PC-3 (cell line): Measurements from ENCODE around the gene ENTREP3. TPM values are rescaled to one million over a fixed set of nuclear protein-coding genes. Genes with fewer than 3 reads are reported as not detected.

Source experiments
- ATAC-seq: fragments of 200-7000 bp; cut with Tn5 transposase; 2 replicates; pipeline ENCODE4 v1.9.1; 2020; ENCODE audit warnings: mild to moderate bottlenecking, moderate library complexity
- BruUV-seq: library from RNA; stranded (reverse); fragments of 400-500 nt; replicated peaks from 2 replicates; lab custom pipeline; 2021; lab: Mats Ljungman, UMichigan
- CTCF ChIA-PET: fragments of 300-600 bp; sonication (Branson Sonifier 250); formaldehyde crosslinking; loops from one replicate; lab custom pipeline; 2022; ENCODE audit warnings: antibody characterized with exemption; lab: Charles Lee
- POLR2A ChIA-PET: fragments of 300-600 bp; sonication (Branson Sonifier 250); formaldehyde crosslinking; loops from one replicate; lab custom pipeline; 2022; ENCODE audit warnings: antibody characterized with exemption; ENCODE audit not compliant: unreplicated experiment; lab: Charles Lee
- DNase-seq: peaks from one replicate; pipeline ENCODE4 v3.0.0-alpha.2; 2015
- H2AFZ ChIP-seq: fragments of 300-600 bp; sonication (generic); 2 replicates; pipeline ENCODE4 v1.6.0; 2016; ENCODE audit warnings: antibody characterized with exemption, low read length
- H3F3A ChIP-seq: fragments of 300-600 bp; sonication (generic); one replicate; pipeline ENCODE4 v1.6.0; 2017; ENCODE audit warnings: antibody characterized with exemption, low read length, control low read depth, mild to moderate bottlenecking; ENCODE audit not compliant: unreplicated experiment
- H3K27ac ChIP-seq: fragments of 300-600 bp; sonication (generic); 2 replicates; pipeline ENCODE4 v1.5.1; 2016; ENCODE audit warnings: mild to moderate bottlenecking, low read length
- H3K27me3 ChIP-seq: fragments of 300-600 bp; sonication (generic); 2 replicates; pipeline ENCODE4 v1.6.1; 2016; ENCODE audit warnings: low read length, mixed read lengths
- H3K36me3 ChIP-seq: fragments of 300-600 bp; sonication (generic); 2 replicates; pipeline ENCODE4 v1.6.1; 2016; ENCODE audit warnings: low read depth, mixed run types, low read length, mixed read lengths
- H3K4me1 ChIP-seq: fragments of 300-600 bp; sonication (generic); 2 replicates; pipeline ENCODE4 v1.5.1; 2016; ENCODE audit warnings: low read length; ENCODE audit not compliant: insufficient read depth
- H3K4me2 ChIP-seq: fragments of 300-600 bp; sonication (generic); 2 replicates; pipeline ENCODE4 v1.6.0; 2016; ENCODE audit warnings: low read length
- H3K4me3 ChIP-seq: fragments of 300-600 bp; sonication (generic); 2 replicates; pipeline ENCODE4 v1.5.1; 2016; ENCODE audit warnings: mild to moderate bottlenecking, low read length, mixed read lengths
- H3K79me2 ChIP-seq: fragments of 300-600 bp; sonication (generic); 2 replicates; pipeline ENCODE4 v1.6.1; 2017; ENCODE audit warnings: low read length, mixed read lengths
- H3K9ac ChIP-seq: fragments of 300-600 bp; sonication (generic); 2 replicates; pipeline ENCODE4 v1.6.0; 2016; ENCODE audit warnings: mild to moderate bottlenecking, low read length
- H3K9me2 ChIP-seq: fragments of 300-600 bp; sonication (generic); replicated peaks from 2 replicates; pipeline ENCODE4 v1.6.1; 2016; ENCODE audit warnings: mixed run types, low read length, mixed read lengths
- H3K9me3 ChIP-seq: fragments of 300-600 bp; sonication (generic); 2 replicates; pipeline ENCODE4 v1.6.1; 2016; ENCODE audit warnings: low read length, mixed read lengths
- H4K20me1 ChIP-seq: fragments of 300-600 bp; sonication (generic); 2 replicates; pipeline ENCODE4 v1.6.1; 2016; ENCODE audit warnings: low read length, mixed read lengths
- EZH2 ChIP-seq: fragments of 300-600 bp; sonication (generic); IDR thresholded peaks from one replicate; pipeline ENCODE4 v1.6.1; 2017; ENCODE audit warnings: antibody characterized with exemption, mild to moderate bottlenecking, low read length; ENCODE audit not compliant: unreplicated experiment
- EZH2phosphoT487 ChIP-seq: fragments of 300-600 bp; sonication (generic); IDR thresholded peaks from 2 replicates; pipeline ENCODE4 v1.6.1; 2018; ENCODE audit warnings: mild to moderate bottlenecking, antibody characterized with exemption, low read length, borderline replicate concordance
- intact Hi-C: fragments of 100-400 bp; cut with micrococcal nuclease; formaldehyde crosslinking; loops from 2 replicates; pipeline ENCODE4 v1.9.0; 2023
- total RNA-seq: library from RNA; depleted of rRNA; stranded (reverse); fragments of >200 nt; gene quantifications from 2 replicates; pipeline ENCODE4 v1.2.3, GENCODE V29; 2014
- TF ChIP-seq, protein P1 (sequence below): fragments of 300-600 bp; sonication (generic); conservative IDR thresholded peaks from 2 replicates; pipeline ENCODE4 v1.5.1; 2017; ENCODE audit warnings: antibody characterized with exemption, low read depth, mild to moderate bottlenecking, low read length

Gene ENTREP3
- total RNA-seq, 1 experiment from 2014 or later: 30.9 TPM

DNA sequence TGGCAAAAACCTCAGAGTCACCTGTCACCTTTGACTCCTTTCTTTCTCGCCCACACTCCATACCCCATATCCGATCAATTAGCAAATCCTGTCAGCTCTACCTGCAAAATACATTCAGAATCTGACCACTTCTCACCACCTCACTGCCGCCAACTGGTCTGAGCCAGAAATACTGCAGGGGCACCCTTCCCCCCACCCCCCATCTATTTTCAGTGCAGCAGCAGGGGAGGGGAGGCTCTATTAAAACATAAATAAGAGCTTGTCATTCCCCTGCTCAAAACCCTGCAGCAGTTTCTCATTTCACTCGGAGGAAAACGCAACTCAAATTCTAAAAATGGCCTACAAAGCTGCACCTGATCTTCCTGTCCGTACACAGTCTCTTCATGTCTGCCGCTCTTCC, 42.1 kb upstream of the ENTREP3 start:
- intact Hi-C loops: no loop called here
- Histone ChIP-seq H3F3A (no peaks in the 10 kb centered on the region), H3K9me3 (no peaks in the 10 kb centered on the region), H3K27ac (no peak overlapping the region), H3K4me3 (no peak overlapping the region), H3K4me1 (no peaks in the 10 kb centered on the region), H3K9me2 (no peaks in the 10 kb centered on the region), H3K27me3 (no peaks in the 10 kb centered on the region), H4K20me1 (no peaks in the 10 kb centered on the region), H3K4me2 (no peak overlapping the region), H3K79me2 (no peaks in the 10 kb centered on the region), H3K9ac (no peak overlapping the region), H3K36me3 (no peaks in the 10 kb centered on the region), H2AFZ (no peak overlapping the region)
- ChIA-PET CTCF (no interaction called here), POLR2A (no interaction called here)
- no TSS peak for BruUV-seq
- no peak for TF ChIP-seq EZH2phosphoT487
- no peak for TF ChIP-seq EZH2
- ATAC-seq (no peak), DNase-seq (no peak)

DNA sequence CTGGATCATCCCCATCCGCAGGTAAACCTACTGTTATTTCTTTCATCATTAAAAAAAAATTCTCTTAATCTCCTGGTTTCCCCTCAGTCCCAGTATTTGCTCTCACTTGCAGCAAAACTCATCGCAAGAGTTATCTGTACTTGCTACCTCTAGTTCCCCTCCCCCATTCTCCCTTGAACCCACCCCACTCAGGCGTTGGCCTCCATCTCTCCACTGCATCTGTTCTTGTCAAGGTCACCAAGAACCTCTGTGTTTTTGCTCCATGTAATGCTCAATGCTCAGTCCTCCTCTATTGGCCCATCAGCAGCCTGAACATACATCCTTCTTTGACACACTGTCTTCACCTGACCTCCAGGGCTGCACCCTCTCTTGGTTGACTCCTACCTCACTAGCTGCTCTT, 41.4 kb upstream of the ENTREP3 start:
- Histone ChIP-seq H3K9me3 (no peaks in the 10 kb centered on the region), H3K4me1 (no peaks in the 10 kb centered on the region), H3K27me3 (no peaks in the 10 kb centered on the region), H3K36me3 (no peaks in the 10 kb centered on the region), H3K9ac (no peak overlapping the region), H3K4me2 (no peak overlapping the region), H4K20me1 (no peaks in the 10 kb centered on the region), H2AFZ (no peak overlapping the region), H3K27ac (no peak overlapping the region), H3K79me2 (no peaks in the 10 kb centered on the region), H3F3A (no peaks in the 10 kb centered on the region), H3K9me2 (no peaks in the 10 kb centered on the region), H3K4me3 (no peak overlapping the region)
- ChIA-PET CTCF (no interaction called here), POLR2A (no interaction called here)
- ATAC-seq: no peak
- no peak for TF ChIP-seq EZH2
- TF ChIP-seq, protein P1, sequence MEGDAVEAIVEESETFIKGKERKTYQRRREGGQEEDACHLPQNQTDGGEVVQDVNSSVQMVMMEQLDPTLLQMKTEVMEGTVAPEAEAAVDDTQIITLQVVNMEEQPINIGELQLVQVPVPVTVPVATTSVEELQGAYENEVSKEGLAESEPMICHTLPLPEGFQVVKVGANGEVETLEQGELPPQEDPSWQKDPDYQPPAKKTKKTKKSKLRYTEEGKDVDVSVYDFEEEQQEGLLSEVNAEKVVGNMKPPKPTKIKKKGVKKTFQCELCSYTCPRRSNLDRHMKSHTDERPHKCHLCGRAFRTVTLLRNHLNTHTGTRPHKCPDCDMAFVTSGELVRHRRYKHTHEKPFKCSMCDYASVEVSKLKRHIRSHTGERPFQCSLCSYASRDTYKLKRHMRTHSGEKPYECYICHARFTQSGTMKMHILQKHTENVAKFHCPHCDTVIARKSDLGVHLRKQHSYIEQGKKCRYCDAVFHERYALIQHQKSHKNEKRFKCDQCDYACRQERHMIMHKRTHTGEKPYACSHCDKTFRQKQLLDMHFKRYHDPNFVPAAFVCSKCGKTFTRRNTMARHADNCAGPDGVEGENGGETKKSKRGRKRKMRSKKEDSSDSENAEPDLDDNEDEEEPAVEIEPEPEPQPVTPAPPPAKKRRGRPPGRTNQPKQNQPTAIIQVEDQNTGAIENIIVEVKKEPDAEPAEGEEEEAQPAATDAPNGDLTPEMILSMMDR: no peak
- no peak for TF ChIP-seq EZH2phosphoT487
- intact Hi-C loops: no loop called here
- DNase-seq: no peak
- no TSS peak for BruUV-seq

DNA sequence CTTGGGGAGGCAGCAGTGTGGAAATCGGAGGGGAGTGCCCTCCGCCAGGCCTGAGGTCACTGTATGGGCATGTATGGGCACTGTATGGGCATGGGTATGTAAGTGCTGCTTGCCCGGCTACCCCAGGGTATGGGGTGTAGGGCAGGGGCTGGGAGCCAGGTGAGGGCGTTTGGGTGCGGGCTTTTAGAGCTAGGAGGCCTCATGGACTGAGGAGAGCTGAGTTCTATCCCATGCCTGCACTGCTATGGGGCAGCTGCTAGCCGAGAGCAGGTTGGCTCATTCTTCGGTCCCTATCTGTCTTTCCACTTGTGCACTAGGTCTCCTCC, 40.6 kb upstream of the ENTREP3 start:
- POLR2A ChIA-PET: no interaction called here
- no TSS peak for BruUV-seq
- ATAC-seq: no peak
- Histone ChIP-seq H3K27ac (no peak overlapping the region), H3K9ac (no peak overlapping the region), H3K36me3 (no peaks in the 10 kb centered on the region), H3K9me3 (no peaks in the 10 kb centered on the region), H4K20me1 (no peaks in the 10 kb centered on the region), H3F3A (no peaks in the 10 kb centered on the region), H2AFZ (no peak overlapping the region), H3K9me2 (no peaks in the 10 kb centered on the region), H3K4me3 (no peak overlapping the region), H3K4me1 (no peaks in the 10 kb centered on the region), H3K79me2 (no peaks in the 10 kb centered on the region), H3K4me2 (no peak overlapping the region), H3K27me3 (no peaks in the 10 kb centered on the region)
- TF ChIP-seq EZH2phosphoT487 (no peak), EZH2 (no peak)
- TF ChIP-seq, protein P1: no peak
- no peak for DNase-seq
- CTCF ChIA-PET: no interaction called here
- intact Hi-C loops: no loop called here
